GM18502 (cell line): ENCODE data around the gene NF2.

ENCODE experiments used
- ATAC-seq: cut with Tn5 transposase; IDR thresholded peaks from one replicate; pipeline ENCODE4 v1.9.1; 2021; ENCODE audit warnings: mild to moderate bottlenecking; ENCODE audit not compliant: unreplicated experiment, poor library complexity

NF2 gene

GRCh38 chr22:29629903-29630516 is 26.6 kb downstream of the NF2 start:
- ATAC-seq, result no peak

- no peak for ATAC-seq
Measured at GRCh38 chr22:29630987-29631386, 27.6 kb downstream of the NF2 start.

GRCh38 chr22:29631725-29632124 is 28.3 kb downstream of the NF2 start:
- ATAC-seq, result no peak

- ATAC-seq, result no peak
Measured at GRCh38 chr22:29632672-29633071, 29.2 kb downstream of the NF2 start.

GRCh38 chr22:29633514-29634312 is 30.3 kb downstream of the NF2 start:
- ATAC-seq, result no peak

GRCh38 chr22:29634847-29635246 is 31.4 kb downstream of the NF2 start:
- no peak for ATAC-seq

GRCh38 chr22:29635734-29636357 is 32.4 kb downstream of the NF2 start:
- no peak for ATAC-seq

GRCh38 chr22:29636751-29637150 is 33.3 kb downstream of the NF2 start:
- no peak for ATAC-seq

GRCh38 chr22:29637181-29637580 is 33.7 kb downstream of the NF2 start:
- ATAC-seq, result no peak

- ATAC-seq, result no peak
Measured at GRCh38 chr22:29638678-29639077, 35.2 kb downstream of the NF2 start.

GRCh38 chr22:29639096-29639495 is 35.7 kb downstream of the NF2 start:
- ATAC-seq, result no peak

GRCh38 chr22:29641042-29641699 is 37.7 kb downstream of the NF2 start:
- no peak for ATAC-seq

GRCh38 chr22:29641700-29642330 is 38.4 kb downstream of the NF2 start:
- no peak for ATAC-seq

GRCh38 chr22:29642694-29643093 is 39.3 kb downstream of the NF2 start:
- ATAC-seq, result no peak

GRCh38 chr22:29647954-29648737 is 44.7 kb downstream of the NF2 start:
- ATAC-seq, result no peak

- no peak for ATAC-seq
Measured at GRCh38 chr22:29650370-29650769, 46.9 kb downstream of the NF2 start.

GRCh38 chr22:29651652-29652051 is 48.2 kb downstream of the NF2 start:
- no peak for ATAC-seq

GRCh38 chr22:29654420-29654819 is 51.0 kb downstream of the NF2 start:
- no peak for ATAC-seq

GRCh38 chr22:29654882-29655281 is 51.4 kb downstream of the NF2 start:
- no peak for ATAC-seq

- ATAC-seq, result no peak
Measured at GRCh38 chr22:29658176-29658575, 54.7 kb downstream of the NF2 start.
